Measurements from ENCODE around the gene TSPYL1.

The TSPYL1 gene

GRCh38 chr6:116266803-116267202 lies 12.9 kb downstream of the TSPYL1 start:
- no peak for TF ChIP-seq POU6F1 (CRISPR knock-in tag; IDR thresholded peaks at IDR 0.05; ENCODE audit: borderline replicate concordance, low read depth)
- no peak for TF ChIP-seq ZNF70 (CRISPR knock-in tag; IDR thresholded peaks at IDR 0.05)
- no peak for TF ChIP-seq TCF4 (CRISPR knock-in tag; IDR thresholded peaks at IDR 0.05; ENCODE audit: borderline replicate concordance)
- TF ChIP-seq ZFP3 (CRISPR knock-in tag; IDR thresholded peaks at IDR 0.05), result no peak
- TF ChIP-seq PPARA (CRISPR knock-in tag; IDR thresholded peaks at IDR 0.05; ENCODE audit: borderline replicate concordance), result no peak
- TF ChIP-seq, protein P1, sequence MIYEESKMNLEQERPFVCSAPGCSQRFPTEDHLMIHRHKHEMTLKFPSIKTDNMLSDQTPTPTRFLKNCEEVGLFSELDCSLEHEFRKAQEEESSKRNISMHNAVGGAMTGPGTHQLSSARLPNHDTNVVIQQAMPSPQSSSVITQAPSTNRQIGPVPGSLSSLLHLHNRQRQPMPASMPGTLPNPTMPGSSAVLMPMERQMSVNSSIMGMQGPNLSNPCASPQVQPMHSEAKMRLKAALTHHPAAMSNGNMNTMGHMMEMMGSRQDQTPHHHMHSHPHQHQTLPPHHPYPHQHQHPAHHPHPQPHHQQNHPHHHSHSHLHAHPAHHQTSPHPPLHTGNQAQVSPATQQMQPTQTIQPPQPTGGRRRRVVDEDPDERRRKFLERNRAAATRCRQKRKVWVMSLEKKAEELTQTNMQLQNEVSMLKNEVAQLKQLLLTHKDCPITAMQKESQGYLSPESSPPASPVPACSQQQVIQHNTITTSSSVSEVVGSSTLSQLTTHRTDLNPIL (CRISPR knock-in tag; IDR thresholded peaks at IDR 0.05; ENCODE audit: low read depth), result no peak
- TF ChIP-seq TOX (CRISPR knock-in tag; IDR thresholded peaks at IDR 0.05; ENCODE audit: borderline replicate concordance), result no peak
- no peak for TF ChIP-seq ARNTL (CRISPR knock-in tag; IDR thresholded peaks at IDR 0.05; ENCODE audit: borderline replicate concordance, low read depth)
- TF ChIP-seq ZNF8 (CRISPR knock-in tag; IDR thresholded peaks at IDR 0.05), result no peak
- TF ChIP-seq, protein P2, sequence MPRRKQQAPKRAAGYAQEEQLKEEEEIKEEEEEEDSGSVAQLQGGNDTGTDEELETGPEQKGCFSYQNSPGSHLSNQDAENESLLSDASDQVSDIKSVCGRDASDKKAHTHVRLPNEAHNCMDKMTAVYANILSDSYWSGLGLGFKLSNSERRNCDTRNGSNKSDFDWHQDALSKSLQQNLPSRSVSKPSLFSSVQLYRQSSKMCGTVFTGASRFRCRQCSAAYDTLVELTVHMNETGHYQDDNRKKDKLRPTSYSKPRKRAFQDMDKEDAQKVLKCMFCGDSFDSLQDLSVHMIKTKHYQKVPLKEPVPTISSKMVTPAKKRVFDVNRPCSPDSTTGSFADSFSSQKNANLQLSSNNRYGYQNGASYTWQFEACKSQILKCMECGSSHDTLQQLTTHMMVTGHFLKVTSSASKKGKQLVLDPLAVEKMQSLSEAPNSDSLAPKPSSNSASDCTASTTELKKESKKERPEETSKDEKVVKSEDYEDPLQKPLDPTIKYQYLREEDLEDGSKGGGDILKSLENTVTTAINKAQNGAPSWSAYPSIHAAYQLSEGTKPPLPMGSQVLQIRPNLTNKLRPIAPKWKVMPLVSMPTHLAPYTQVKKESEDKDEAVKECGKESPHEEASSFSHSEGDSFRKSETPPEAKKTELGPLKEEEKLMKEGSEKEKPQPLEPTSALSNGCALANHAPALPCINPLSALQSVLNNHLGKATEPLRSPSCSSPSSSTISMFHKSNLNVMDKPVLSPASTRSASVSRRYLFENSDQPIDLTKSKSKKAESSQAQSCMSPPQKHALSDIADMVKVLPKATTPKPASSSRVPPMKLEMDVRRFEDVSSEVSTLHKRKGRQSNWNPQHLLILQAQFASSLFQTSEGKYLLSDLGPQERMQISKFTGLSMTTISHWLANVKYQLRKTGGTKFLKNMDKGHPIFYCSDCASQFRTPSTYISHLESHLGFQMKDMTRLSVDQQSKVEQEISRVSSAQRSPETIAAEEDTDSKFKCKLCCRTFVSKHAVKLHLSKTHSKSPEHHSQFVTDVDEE (CRISPR knock-in tag; IDR thresholded peaks at IDR 0.05), result no peak
- TF ChIP-seq ZFP30 (CRISPR knock-in tag; IDR thresholded peaks at IDR 0.05), result no peak
- TF ChIP-seq, protein P3, sequence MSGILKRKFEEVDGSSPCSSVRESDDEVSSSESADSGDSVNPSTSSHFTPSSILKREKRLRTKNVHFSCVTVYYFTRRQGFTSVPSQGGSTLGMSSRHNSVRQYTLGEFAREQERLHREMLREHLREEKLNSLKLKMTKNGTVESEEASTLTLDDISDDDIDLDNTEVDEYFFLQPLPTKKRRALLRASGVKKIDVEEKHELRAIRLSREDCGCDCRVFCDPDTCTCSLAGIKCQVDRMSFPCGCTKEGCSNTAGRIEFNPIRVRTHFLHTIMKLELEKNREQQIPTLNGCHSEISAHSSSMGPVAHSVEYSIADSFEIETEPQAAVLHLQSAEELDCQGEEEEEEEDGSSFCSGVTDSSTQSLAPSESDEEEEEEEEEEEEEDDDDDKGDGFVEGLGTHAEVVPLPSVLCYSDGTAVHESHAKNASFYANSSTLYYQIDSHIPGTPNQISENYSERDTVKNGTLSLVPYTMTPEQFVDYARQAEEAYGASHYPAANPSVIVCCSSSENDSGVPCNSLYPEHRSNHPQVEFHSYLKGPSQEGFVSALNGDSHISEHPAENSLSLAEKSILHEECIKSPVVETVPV (CRISPR knock-in tag; IDR thresholded peaks at IDR 0.05), result no peak
- TF ChIP-seq ZNF565 (CRISPR knock-in tag; conservative IDR thresholded peaks at IDR 0.05; ENCODE audit: low read depth), result no peak
- TF ChIP-seq BACH2 (CRISPR knock-in tag; IDR thresholded peaks at IDR 0.05; ENCODE audit: borderline replicate concordance), result no peak
- no peak for TF ChIP-seq ISL1 (CRISPR knock-in tag; IDR thresholded peaks at IDR 0.05)
- no peak for ATAC-seq

DNA sequence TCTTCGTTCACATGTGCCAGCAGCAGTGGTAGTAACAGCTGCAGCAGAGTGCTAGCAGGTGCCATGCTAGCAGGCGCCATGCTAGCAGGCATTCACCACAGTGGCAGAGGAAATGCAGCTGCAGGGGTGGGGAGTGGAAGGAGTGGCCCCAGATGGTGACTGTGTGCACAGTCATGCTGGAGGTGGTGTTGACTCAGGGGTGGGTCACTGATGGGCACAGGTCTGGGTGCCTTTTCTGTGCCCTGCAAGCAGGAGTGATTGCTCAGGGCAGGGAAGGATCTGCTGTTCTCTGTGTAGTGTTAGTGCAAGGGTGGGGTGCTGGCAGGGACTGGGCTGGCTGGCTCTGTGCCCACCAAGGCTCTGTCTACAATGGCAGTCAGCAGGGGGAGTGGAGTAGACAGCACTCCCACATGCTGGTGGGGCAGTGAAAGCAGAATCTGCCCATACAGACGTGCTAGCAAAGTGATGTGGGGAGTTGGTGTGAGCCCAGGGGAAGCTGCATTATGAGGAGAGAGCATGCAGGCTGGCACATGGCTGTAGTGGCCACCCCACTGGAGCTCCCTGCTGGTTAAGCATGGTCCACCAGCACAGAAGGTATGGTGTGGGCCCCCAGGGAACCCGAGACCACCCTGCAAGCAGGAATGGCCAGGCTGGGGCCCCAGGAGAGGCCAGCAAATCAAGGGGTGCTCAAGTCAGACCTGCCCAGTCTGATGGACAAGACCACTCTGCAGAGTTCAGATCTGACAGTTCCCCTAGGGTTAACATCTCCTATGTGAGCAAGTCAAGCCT lies 14.5 kb downstream of the TSPYL1 start:
- TF ChIP-seq ZNF70 (CRISPR knock-in tag; IDR thresholded peaks at IDR 0.05), result no peak
- TF ChIP-seq, protein P1 (CRISPR knock-in tag; IDR thresholded peaks at IDR 0.05; ENCODE audit: low read depth), result no peak
- TF ChIP-seq POU6F1 (CRISPR knock-in tag; IDR thresholded peaks at IDR 0.05; ENCODE audit: borderline replicate concordance, low read depth), result no peak
- no peak for TF ChIP-seq RARB (CRISPR knock-in tag; IDR thresholded peaks at IDR 0.05)
- TF ChIP-seq ESRRG (CRISPR knock-in tag; IDR thresholded peaks at IDR 0.05), result no peak
- no peak for TF ChIP-seq ZC3H10 (CRISPR knock-in tag; IDR thresholded peaks at IDR 0.05)
- no peak for TF ChIP-seq ZNF565 (CRISPR knock-in tag; conservative IDR thresholded peaks at IDR 0.05; ENCODE audit: low read depth)
- TF ChIP-seq, protein P2 (CRISPR knock-in tag; IDR thresholded peaks at IDR 0.05), result no peak
- no peak for TF ChIP-seq PPARA (CRISPR knock-in tag; IDR thresholded peaks at IDR 0.05; ENCODE audit: borderline replicate concordance)
- TF ChIP-seq GLIS3 (CRISPR knock-in tag; IDR thresholded peaks at IDR 0.05), result no peak
- no peak for TF ChIP-seq ZNF8 (CRISPR knock-in tag; IDR thresholded peaks at IDR 0.05)
- no peak for TF ChIP-seq OSR1 (CRISPR knock-in tag; IDR thresholded peaks at IDR 0.05)
- TF ChIP-seq, protein P3 (CRISPR knock-in tag; IDR thresholded peaks at IDR 0.05), result no peak
- no peak for TF ChIP-seq SNAI2 (CRISPR knock-in tag; IDR thresholded peaks at IDR 0.05)
- TF ChIP-seq BACH2 (CRISPR knock-in tag; IDR thresholded peaks at IDR 0.05; ENCODE audit: borderline replicate concordance), result no peak
- no peak for TF ChIP-seq TOX (CRISPR knock-in tag; IDR thresholded peaks at IDR 0.05; ENCODE audit: borderline replicate concordance)
- TF ChIP-seq ISL1 (CRISPR knock-in tag; IDR thresholded peaks at IDR 0.05), result no peak
- ATAC-seq, result no peak; the same call in 2 of the 3 replicates
